DOHH2 (cell line): Measurements from ENCODE around the gene NAPG.
A peak's percentile ranks its signal among the peaks of the same experiment; 100 is the strongest.

ENCODE experiments used
- H3F3A ChIP-seq: fragments of 200-600 bp; sonication (generic), shearing (Covaris generic); 2 replicates; pipeline ENCODE4 v1.6.0; 2016; ENCODE audit warnings: antibody characterized with exemption, mild to moderate bottlenecking; ENCODE audit not compliant: control insufficient read depth, insufficient read depth
- H3K27ac ChIP-seq: fragments of 200-600 bp; sonication (generic); 2 replicates; pipeline ENCODE4 v1.5.1; 2014; ENCODE audit warnings: low read depth, mild to moderate bottlenecking, low read length, moderate library complexity
- H3K27me3 ChIP-seq: fragments of 200-600 bp; sonication (generic); 2 replicates; pipeline ENCODE4 v1.6.1; 2014; ENCODE audit warnings: mild to moderate bottlenecking, low read length, mixed read lengths; ENCODE audit not compliant: control insufficient read depth
- H3K36me3 ChIP-seq: fragments of 200-600 bp; sonication (generic); 2 replicates; pipeline ENCODE4 v1.6.1; 2014; ENCODE audit warnings: mild to moderate bottlenecking, low read length, moderate library complexity, mixed read lengths; ENCODE audit not compliant: control insufficient read depth
- H3K4me1 ChIP-seq: fragments of 200-600 bp; sonication (generic); 2 replicates; pipeline ENCODE4 v1.6.1; 2014; ENCODE audit warnings: mild to moderate bottlenecking, low read length, mixed read lengths; ENCODE audit not compliant: control insufficient read depth
- H3K4me2 ChIP-seq: fragments of 200-600 bp; sonication (generic); 2 replicates; pipeline ENCODE4 v1.6.0; 2014; ENCODE audit warnings: mild to moderate bottlenecking, low read length, moderate library complexity
- H3K4me3 ChIP-seq: fragments of 200-600 bp; sonication (generic); 2 replicates; pipeline ENCODE4 v1.5.1; 2014; ENCODE audit warnings: mild to moderate bottlenecking, low read length, mixed read lengths
- H3K79me2 ChIP-seq: fragments of 200-600 bp; sonication (generic); 2 replicates; pipeline ENCODE4 v1.6.1; 2014; ENCODE audit warnings: mild to moderate bottlenecking, low read length, mixed read lengths; ENCODE audit not compliant: control insufficient read depth
- H3K9me2 ChIP-seq: fragments of 200-600 bp; sonication (generic); replicated peaks from 2 replicates; pipeline ENCODE4 v1.6.1; 2014; ENCODE audit warnings: mild to moderate bottlenecking, low read length, mixed read lengths; ENCODE audit not compliant: control insufficient read depth
- H3K9me3 ChIP-seq: fragments of 200-600 bp; sonication (generic); 2 replicates; pipeline ENCODE4 v1.6.1; 2014; ENCODE audit warnings: antibody characterized with exemption, low read length, mixed read lengths; ENCODE audit not compliant: control insufficient read depth, insufficient read depth
- H4K20me1 ChIP-seq: fragments of 200-600 bp; sonication (generic); 2 replicates; pipeline ENCODE4 v1.6.0; 2014; ENCODE audit warnings: low read depth, mild to moderate bottlenecking, antibody characterized with exemption, low read length, moderate library complexity; ENCODE audit not compliant: control insufficient read depth, insufficient read depth
- EZH2phosphoT487 ChIP-seq: fragments of 200-600 bp; sonication (generic); IDR thresholded peaks from 2 replicates; pipeline ENCODE4 v1.6.1; 2017; ENCODE audit warnings: borderline replicate concordance, mild to moderate bottlenecking, antibody characterized with exemption, low read length, moderate library complexity, mixed read lengths
- TF ChIP-seq, protein P1 (sequence below): fragments of 200-600 bp; sonication (generic); IDR thresholded peaks from one replicate; pipeline ENCODE4 v1.5.1; 2014; ENCODE audit warnings: antibody characterized with exemption, mild to moderate bottlenecking, low read depth, low read length; ENCODE audit not compliant: poor library complexity, severe bottlenecking

The NAPG gene

GRCh38 chr18:10487154-10487553 is 38.7 kb upstream of the NAPG start:
- Histone ChIP-seq H3F3A (peaks cover 6% of the 10 kb centered on the region; the same call in 1 of the 2 replicates), H3K79me2 (no peaks in the 10 kb centered on the region), H3K27ac (no peak overlapping the region), H3K4me3 (no peak overlapping the region), H3K9me3 (no peaks in the 10 kb centered on the region), H3K27me3 (no peaks in the 10 kb centered on the region), H3K4me1 (peaks cover 51% of the 10 kb centered on the region), H4K20me1 (no peaks in the 10 kb centered on the region), H3K36me3 (no peaks in the 10 kb centered on the region), H3K9me2 (no peaks in the 10 kb centered on the region), H3K4me2 (no peak overlapping the region)
- TF ChIP-seq EZH2phosphoT487, result no peak
- TF ChIP-seq, protein P1, sequence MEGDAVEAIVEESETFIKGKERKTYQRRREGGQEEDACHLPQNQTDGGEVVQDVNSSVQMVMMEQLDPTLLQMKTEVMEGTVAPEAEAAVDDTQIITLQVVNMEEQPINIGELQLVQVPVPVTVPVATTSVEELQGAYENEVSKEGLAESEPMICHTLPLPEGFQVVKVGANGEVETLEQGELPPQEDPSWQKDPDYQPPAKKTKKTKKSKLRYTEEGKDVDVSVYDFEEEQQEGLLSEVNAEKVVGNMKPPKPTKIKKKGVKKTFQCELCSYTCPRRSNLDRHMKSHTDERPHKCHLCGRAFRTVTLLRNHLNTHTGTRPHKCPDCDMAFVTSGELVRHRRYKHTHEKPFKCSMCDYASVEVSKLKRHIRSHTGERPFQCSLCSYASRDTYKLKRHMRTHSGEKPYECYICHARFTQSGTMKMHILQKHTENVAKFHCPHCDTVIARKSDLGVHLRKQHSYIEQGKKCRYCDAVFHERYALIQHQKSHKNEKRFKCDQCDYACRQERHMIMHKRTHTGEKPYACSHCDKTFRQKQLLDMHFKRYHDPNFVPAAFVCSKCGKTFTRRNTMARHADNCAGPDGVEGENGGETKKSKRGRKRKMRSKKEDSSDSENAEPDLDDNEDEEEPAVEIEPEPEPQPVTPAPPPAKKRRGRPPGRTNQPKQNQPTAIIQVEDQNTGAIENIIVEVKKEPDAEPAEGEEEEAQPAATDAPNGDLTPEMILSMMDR, result no peak

- no peaks in the 10 kb centered on the region for H3K79me2 ChIP-seq
- no peak overlapping the region for H3K4me3 ChIP-seq
- H3K36me3 ChIP-seq, result no peaks in the 10 kb centered on the region
- no peak for TF ChIP-seq EZH2phosphoT487
- TF ChIP-seq, protein P1, result no peak
- no peaks in the 10 kb centered on the region for H3K27me3 ChIP-seq
- H3F3A ChIP-seq, result 0 out of 2 replicates have a peak, but pooled peaks cover 2% of the 10 kb centered on the region
- H3K9me2 ChIP-seq, result no peaks in the 10 kb centered on the region
- H3K4me1 ChIP-seq, result peaks cover 43% of the 10 kb centered on the region
- H4K20me1 ChIP-seq, result no peaks in the 10 kb centered on the region
- no peaks in the 10 kb centered on the region for H3K9me3 ChIP-seq
- H3K27ac ChIP-seq, result no peak overlapping the region
- no peak overlapping the region for H3K4me2 ChIP-seq
These were observed 37.8 kb upstream of the NAPG start for GRCh38 chr18:10488017-10488416.

DNA sequence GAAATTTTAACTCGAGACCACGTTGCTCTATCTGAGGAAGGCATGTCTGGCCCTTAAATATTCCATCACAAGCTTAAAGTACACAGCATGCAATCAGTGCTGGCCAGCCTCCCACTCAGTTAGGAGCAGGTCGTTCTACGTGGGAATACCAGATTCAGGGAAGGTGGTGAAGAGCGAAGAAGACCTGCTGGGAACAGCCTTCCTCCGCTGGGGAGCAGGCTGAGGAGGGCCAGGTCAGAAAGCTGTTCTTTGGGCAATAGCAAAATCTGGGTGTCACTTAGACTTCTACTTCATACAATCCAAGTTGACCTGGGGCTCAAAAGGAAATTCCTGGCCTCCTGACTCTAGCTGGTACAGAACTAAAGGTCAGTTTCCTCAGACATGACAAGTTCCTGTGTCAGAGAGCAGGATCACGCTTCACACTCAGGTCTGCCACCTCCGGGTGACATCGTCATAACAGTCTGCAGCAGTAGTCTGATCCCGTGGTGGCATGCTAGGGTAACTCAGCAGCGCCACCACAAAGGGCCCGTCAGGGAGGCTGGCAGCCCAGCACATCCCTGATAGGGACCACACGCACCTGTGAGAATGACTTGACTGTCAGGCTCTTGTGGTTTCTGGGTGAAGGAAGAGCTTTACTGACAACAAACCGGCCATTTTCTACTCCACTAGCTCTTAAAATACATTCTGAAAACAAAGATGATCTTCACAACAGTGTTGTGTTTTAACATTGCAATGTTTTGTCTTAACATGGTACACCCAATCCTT is 35.2 kb upstream of the NAPG start:
- Histone ChIP-seq H3K27me3 (no peaks in the 10 kb centered on the region), H3K4me2 (peak overlapping the region; percentile 37), H3K4me1 (peaks cover 27% of the 10 kb centered on the region), H3K9me3 (no peaks in the 10 kb centered on the region), H3K36me3 (no peaks in the 10 kb centered on the region), H3K9me2 (no peaks in the 10 kb centered on the region), H3K27ac (no peak overlapping the region), H4K20me1 (no peaks in the 10 kb centered on the region), H3K4me3 (peak overlapping the region; percentile 3; the same call in 1 of the 2 replicates), H3K79me2 (no peaks in the 10 kb centered on the region), H3F3A (no peaks in the 10 kb centered on the region)
- TF ChIP-seq EZH2phosphoT487, result no peak
- TF ChIP-seq, protein P1, result peak; percentile 95
